Neuron (in vitro differentiated cells): ENCODE results near the gene INSR.

Source experiments
- H2AFZ ChIP-seq: one replicate; pipeline ENCODE4 v1.6.1; 2013; ENCODE audit warnings: low read depth, mild to moderate bottlenecking, inconsistent platforms, low read length, moderate library complexity
- H3K27me3 ChIP-seq: one replicate; pipeline ENCODE4 v1.6.1; 2013; ENCODE audit warnings: low read length; ENCODE audit not compliant: insufficient read depth
- H3K36me3 ChIP-seq: one replicate; pipeline ENCODE4 v1.6.1; 2013; ENCODE audit warnings: low read length; ENCODE audit not compliant: insufficient read depth
- H3K4me1 ChIP-seq: one replicate; pipeline ENCODE4 v1.6.1; 2013; ENCODE audit warnings: low read length; ENCODE audit not compliant: insufficient read depth
- H3K4me3 ChIP-seq: 2 replicates; pipeline ENCODE4 v1.5.1; 2013; ENCODE audit warnings: mild to moderate bottlenecking, low read length, moderate library complexity
- H3K9me3 ChIP-seq: one replicate; pipeline ENCODE4 v1.6.1; 2013; ENCODE audit warnings: low read length

The INSR gene

GRCh38 chr19:7142771-7143170 lies 151.4 kb downstream of the INSR start:
- Histone ChIP-seq H3K4me3 (no peak overlapping the region), H2AFZ (no peak overlapping the region), H3K4me1 (no peaks in the 10 kb centered on the region), H3K36me3 (peaks cover 31% of the 10 kb centered on the region), H3K27me3 (no peaks in the 10 kb centered on the region), H3K9me3 (peaks cover 22% of the 10 kb centered on the region)

GRCh38 chr19:7140137-7140536 lies 154.1 kb downstream of the INSR start:
- no peaks in the 10 kb centered on the region for H3K27me3 ChIP-seq
- H3K4me1 ChIP-seq = no peaks in the 10 kb centered on the region
- peaks cover 21% of the 10 kb centered on the region for H3K9me3 ChIP-seq
- H3K36me3 ChIP-seq = peaks cover 35% of the 10 kb centered on the region
- H2AFZ ChIP-seq = no peak overlapping the region
- no peak overlapping the region for H3K4me3 ChIP-seq

- Histone ChIP-seq H3K27me3 (no peaks in the 10 kb centered on the region), H3K4me1 (no peaks in the 10 kb centered on the region), H3K9me3 (peaks cover 21% of the 10 kb centered on the region), H3K36me3 (peaks cover 35% of the 10 kb centered on the region), H3K4me3 (no peak overlapping the region), H2AFZ (no peak overlapping the region)
Observed at GRCh38 chr19:7139095-7139494, 155.1 kb downstream of the INSR start.

GRCh38 chr19:7138402-7138801 lies 155.8 kb downstream of the INSR start:
- H3K9me3 ChIP-seq = peaks cover 21% of the 10 kb centered on the region
- no peaks in the 10 kb centered on the region for H3K4me1 ChIP-seq
- H3K36me3 ChIP-seq = peaks cover 35% of the 10 kb centered on the region
- no peaks in the 10 kb centered on the region for H3K27me3 ChIP-seq
- no peak overlapping the region for H2AFZ ChIP-seq
- H3K4me3 ChIP-seq = no peak overlapping the region

GRCh38 chr19:7137120-7137519 lies 157.1 kb downstream of the INSR start:
- H2AFZ ChIP-seq = no peak overlapping the region

GRCh38 chr19:7132054-7132453 lies 162.2 kb downstream of the INSR start:
- no peaks in the 10 kb centered on the region for H3K27me3 ChIP-seq
- no peaks in the 10 kb centered on the region for H3K4me1 ChIP-seq
- H3K9me3 ChIP-seq = no peaks in the 10 kb centered on the region
- no peak overlapping the region for H2AFZ ChIP-seq
- no peak overlapping the region for H3K4me3 ChIP-seq
- peaks cover 27% of the 10 kb centered on the region for H3K36me3 ChIP-seq

More at GRCh38 chr19:7137120-7137519, 157.1 kb downstream of the INSR start:
- Histone ChIP-seq H3K36me3 (peaks cover 30% of the 10 kb centered on the region), H3K27me3 (no peaks in the 10 kb centered on the region), H3K4me1 (no peaks in the 10 kb centered on the region), H3K4me3 (no peak overlapping the region), H3K9me3 (peaks cover 16% of the 10 kb centered on the region)

GRCh38 chr19:7130043-7130442 lies 164.2 kb downstream of the INSR start:
- Histone ChIP-seq H2AFZ (no peak overlapping the region), H3K9me3 (peaks cover 8% of the 10 kb centered on the region), H3K4me1 (no peaks in the 10 kb centered on the region), H3K27me3 (no peaks in the 10 kb centered on the region), H3K36me3 (peaks cover 45% of the 10 kb centered on the region), H3K4me3 (no peak overlapping the region)

GRCh38 chr19:7126132-7126531 lies 168.1 kb downstream of the INSR start:
- Histone ChIP-seq H3K9me3 (peaks cover 11% of the 10 kb centered on the region), H3K36me3 (peaks cover 54% of the 10 kb centered on the region), H2AFZ (no peak overlapping the region), H3K27me3 (no peaks in the 10 kb centered on the region), H3K4me3 (no peak overlapping the region), H3K4me1 (no peaks in the 10 kb centered on the region)

- H3K36me3 ChIP-seq = peaks cover 52% of the 10 kb centered on the region
- no peak overlapping the region for H2AFZ ChIP-seq
- no peaks in the 10 kb centered on the region for H3K27me3 ChIP-seq
- H3K4me3 ChIP-seq = no peak overlapping the region
- H3K9me3 ChIP-seq = peaks cover 11% of the 10 kb centered on the region
- no peaks in the 10 kb centered on the region for H3K4me1 ChIP-seq
Observed at GRCh38 chr19:7125221-7125620, 169.0 kb downstream of the INSR start.

- Histone ChIP-seq H3K27me3 (no peaks in the 10 kb centered on the region), H3K36me3 (peaks cover 51% of the 10 kb centered on the region), H2AFZ (no peak overlapping the region), H3K4me1 (no peaks in the 10 kb centered on the region), H3K4me3 (no peak overlapping the region), H3K9me3 (peaks cover 11% of the 10 kb centered on the region)
Observed at GRCh38 chr19:7124782-7125181, 169.4 kb downstream of the INSR start.

GRCh38 chr19:7122701-7123100 lies 171.5 kb downstream of the INSR start:
- peaks cover 52% of the 10 kb centered on the region for H3K36me3 ChIP-seq
- H2AFZ ChIP-seq = no peak overlapping the region
- H3K4me1 ChIP-seq = no peaks in the 10 kb centered on the region
- peaks cover 11% of the 10 kb centered on the region for H3K9me3 ChIP-seq
- H3K4me3 ChIP-seq = no peak overlapping the region
- H3K27me3 ChIP-seq = no peaks in the 10 kb centered on the region

- Histone ChIP-seq H2AFZ (no peak overlapping the region), H3K9me3 (peaks cover 4% of the 10 kb centered on the region), H3K27me3 (no peaks in the 10 kb centered on the region), H3K4me1 (no peaks in the 10 kb centered on the region), H3K36me3 (peaks cover 42% of the 10 kb centered on the region), H3K4me3 (no peak overlapping the region)
Observed at GRCh38 chr19:7120499-7120898, 173.7 kb downstream of the INSR start.

GRCh38 chr19:7119582-7119981 lies 174.6 kb downstream of the INSR start:
- no peaks in the 10 kb centered on the region for H3K27me3 ChIP-seq
- H3K9me3 ChIP-seq = no peaks in the 10 kb centered on the region
- no peak overlapping the region for H2AFZ ChIP-seq
- no peak overlapping the region for H3K4me3 ChIP-seq
- peaks cover 37% of the 10 kb centered on the region for H3K36me3 ChIP-seq
- no peaks in the 10 kb centered on the region for H3K4me1 ChIP-seq

GRCh38 chr19:7117248-7117647 lies 177.0 kb downstream of the INSR start:
- Histone ChIP-seq H3K27me3 (no peaks in the 10 kb centered on the region), H3K4me3 (no peak overlapping the region), H3K9me3 (no peaks in the 10 kb centered on the region)

More at GRCh38 chr19:7117248-7117647, 177.0 kb downstream of the INSR start:
- H3K36me3 ChIP-seq = peaks cover 27% of the 10 kb centered on the region
- no peak overlapping the region for H2AFZ ChIP-seq
- no peaks in the 10 kb centered on the region for H3K4me1 ChIP-seq
